ENCODE data around the gene LCE6A. TPM values are rescaled to one million over a fixed set of nuclear protein-coding genes. Genes with fewer than 3 reads are reported as not detected.
A peak's percentile ranks its signal among the peaks of the same experiment; 100 is the strongest.

The LCE6A gene
- total and polyA plus RNA-seq, 4 donors = not detected

DNA sequence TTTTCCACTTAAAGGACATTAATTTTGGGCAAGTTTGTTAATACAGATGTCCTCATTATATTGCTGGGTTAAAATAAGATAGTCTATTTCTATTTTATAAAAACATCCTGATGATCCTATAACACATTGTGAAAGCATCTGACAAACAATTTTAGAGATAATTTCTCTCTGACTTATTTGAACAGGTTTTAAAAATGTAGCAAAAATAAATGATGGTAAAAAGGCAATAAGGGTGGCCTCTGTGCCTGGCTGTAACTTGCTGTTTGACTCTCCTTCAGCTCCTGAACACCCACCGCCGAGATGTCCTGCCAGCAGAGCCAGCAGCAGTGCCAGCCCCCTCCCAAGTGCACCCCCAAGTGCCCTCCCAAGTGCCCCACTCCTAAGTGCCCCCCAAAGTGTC lies 15.5 kb upstream of the LCE6A start, which contains the start of gene LCE1A:
LCE1A (plus strand) TSS at position 301 of the 400 bp plus-strand sequence; CDS start at position 301, 0 bp downstream.
- H3K4me1 ChIP-seq (ENCODE audit: control insufficient read depth, insufficient read depth, low read length) = no peaks in the 10 kb centered on the region
- no peak within 1 kb of the TSS for H3K27ac ChIP-seq (ENCODE audit: low read depth, low read length)
- H3K27me3 ChIP-seq (ENCODE audit: control insufficient read depth, insufficient read depth, low read length) = no peaks in the 10 kb centered on the region
- no peaks in the 10 kb centered on the region for H3K36me3 ChIP-seq (ENCODE audit: control insufficient read depth, insufficient read depth, low read length)
- H3K4me3 ChIP-seq (ENCODE audit: low read depth, low read length) = no peak within 1 kb of the TSS
- 82% methylated on average over 2 of the region's 2 CpGs for WGBS (ENCODE audit: insufficient coverage)
- DNase-seq (ENCODE audit: low read depth in 4 of 6, low spot score in 6 of 6) = no peak
- H3K9me3 ChIP-seq (ENCODE audit: control insufficient read depth, insufficient read depth, low read length) = no peaks in the 10 kb centered on the region

DNA sequence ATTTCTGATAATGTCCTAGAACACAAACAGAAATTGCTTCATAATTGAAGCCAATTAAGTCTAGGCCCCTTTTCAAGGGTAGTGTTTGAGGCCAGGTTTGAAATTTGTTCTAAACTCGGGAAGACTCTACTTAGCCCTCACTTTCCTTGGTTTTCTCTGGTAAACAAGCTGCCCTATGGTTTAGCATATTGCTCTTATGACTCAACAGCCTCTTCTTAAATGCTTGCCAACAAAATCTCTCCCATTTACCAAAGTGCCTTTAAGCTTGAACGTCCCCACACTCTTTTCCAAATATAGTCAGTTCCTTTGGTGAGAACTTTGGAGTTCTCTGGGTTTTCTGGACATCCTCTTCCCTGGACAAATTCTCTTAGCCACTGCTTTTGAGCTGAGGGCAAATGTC lies 5.8 kb upstream of the LCE6A start:
- H3K27me3 ChIP-seq (ENCODE audit: control insufficient read depth, insufficient read depth, low read length) = no peaks in the 10 kb centered on the region
- no peaks in the 10 kb centered on the region for H3K9me3 ChIP-seq (ENCODE audit: control insufficient read depth, insufficient read depth, low read length)
- no peaks in the 10 kb centered on the region for H3K4me1 ChIP-seq (ENCODE audit: control insufficient read depth, insufficient read depth, low read length)
- no CpG with 5 or more reads among the region's 2 CpGs for WGBS (ENCODE audit: insufficient coverage)
- H3K4me3 ChIP-seq (ENCODE audit: low read depth, low read length) = no peak overlapping the region
- no peak for DNase-seq (ENCODE audit: low read depth in 4 of 6, low spot score in 6 of 6)
- H3K36me3 ChIP-seq (ENCODE audit: control insufficient read depth, insufficient read depth, low read length) = no peaks in the 10 kb centered on the region
- H3K27ac ChIP-seq (ENCODE audit: low read depth, low read length) = no peak overlapping the region

DNA sequence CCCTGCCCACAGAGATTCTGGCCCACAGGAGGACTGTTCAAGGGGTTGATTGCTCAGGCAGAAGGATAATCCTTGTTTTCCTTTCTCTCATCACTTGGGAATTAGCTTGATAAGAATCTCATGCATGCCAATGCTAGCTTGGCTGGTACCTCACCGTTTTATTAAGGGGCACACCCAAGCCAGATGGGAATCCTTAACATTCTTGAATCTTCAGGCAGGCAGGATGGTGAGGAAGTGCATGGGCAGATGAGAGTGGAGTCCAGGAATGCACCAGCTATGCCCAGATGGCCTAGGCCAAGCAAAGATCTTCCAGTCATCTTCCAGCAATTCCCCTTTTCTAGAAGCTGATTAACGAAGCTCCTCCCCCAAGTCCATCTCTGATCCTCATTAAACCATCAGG lies 13.0 kb downstream of the LCE6A start:
- Histone ChIP-seq H3K36me3 (ENCODE audit: control insufficient read depth, insufficient read depth, low read length) (no peaks in the 10 kb centered on the region), H3K27ac (ENCODE audit: low read depth, low read length) (no peak overlapping the region), H3K4me3 (ENCODE audit: low read depth, low read length) (no peak overlapping the region), H3K27me3 (ENCODE audit: control insufficient read depth, insufficient read depth, low read length) (no peaks in the 10 kb centered on the region), H3K9me3 (ENCODE audit: control insufficient read depth, insufficient read depth, low read length) (no peaks in the 10 kb centered on the region), H3K4me1 (ENCODE audit: control insufficient read depth, insufficient read depth, low read length) (no peaks in the 10 kb centered on the region)
- 60% methylated on average over 2 of the region's 2 CpGs for WGBS (ENCODE audit: insufficient coverage)
- DNase-seq (ENCODE audit: low read depth in 4 of 6, low spot score in 6 of 6) = no peak

DNA sequence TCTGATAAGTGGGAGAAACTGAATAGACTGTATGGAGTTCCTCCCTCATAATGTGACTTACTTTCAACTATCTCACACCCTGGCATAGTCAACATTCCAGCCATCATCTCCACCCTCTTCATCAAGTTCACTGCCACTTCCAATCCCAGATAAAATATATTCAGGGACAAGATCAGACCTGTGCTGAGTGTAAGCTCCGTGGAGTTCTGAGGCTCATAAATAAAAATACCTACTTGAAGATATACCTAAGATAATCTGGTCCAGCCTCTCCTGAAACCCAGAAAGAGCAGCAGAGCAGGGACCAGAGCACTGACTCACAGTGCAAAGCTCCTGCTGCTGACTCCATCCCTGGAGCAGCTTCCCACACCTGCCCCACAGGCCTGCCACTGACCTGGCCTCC lies 15.4 kb downstream of the LCE6A start:
- no CpG with 5 or more reads among the region's 1 CpG for WGBS (ENCODE audit: insufficient coverage)
- Histone ChIP-seq H3K4me3 (ENCODE audit: low read depth, low read length) (no peak overlapping the region), H3K4me1 (ENCODE audit: control insufficient read depth, insufficient read depth, low read length) (no peaks in the 10 kb centered on the region), H3K27ac (ENCODE audit: low read depth, low read length) (no peak overlapping the region), H3K36me3 (ENCODE audit: control insufficient read depth, insufficient read depth, low read length) (no peaks in the 10 kb centered on the region), H3K27me3 (ENCODE audit: control insufficient read depth, insufficient read depth, low read length) (no peaks in the 10 kb centered on the region), H3K9me3 (ENCODE audit: control insufficient read depth, insufficient read depth, low read length) (no peaks in the 10 kb centered on the region)
- DNase-seq (ENCODE audit: low read depth in 4 of 6, low spot score in 6 of 6) = no peak

DNA sequence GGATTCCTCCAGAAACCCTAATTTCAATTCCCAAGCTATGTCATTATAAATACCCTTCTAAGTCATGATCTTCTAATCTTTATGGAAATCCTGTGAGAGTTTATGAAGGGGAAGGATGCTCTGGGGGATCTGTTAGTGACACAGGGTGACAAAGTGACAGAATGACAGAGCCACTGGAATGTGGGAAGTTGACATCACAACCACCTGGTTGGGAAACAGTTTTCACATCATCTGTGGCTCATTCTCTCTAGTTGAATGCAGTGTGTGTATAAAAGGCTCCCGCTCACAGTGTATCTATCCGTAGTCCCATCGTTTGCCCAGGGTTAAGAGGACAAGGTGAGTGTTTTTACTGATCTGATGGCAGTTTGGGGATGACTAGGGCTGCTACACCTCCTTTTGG lies 17.0 kb downstream of the LCE6A start, which contains the start of gene LCE7A:
LCE7A (plus strand) TSS at position 301 of the 400 bp plus-strand sequence. CDS start 702 bp downstream, outside the sequence.
- no peaks in the 10 kb centered on the region for H3K27me3 ChIP-seq (ENCODE audit: control insufficient read depth, insufficient read depth, low read length)
- H3K4me1 ChIP-seq (ENCODE audit: control insufficient read depth, insufficient read depth, low read length) = no peaks in the 10 kb centered on the region
- H3K36me3 ChIP-seq (ENCODE audit: control insufficient read depth, insufficient read depth, low read length) = no peaks in the 10 kb centered on the region
- H3K9me3 ChIP-seq (ENCODE audit: control insufficient read depth, insufficient read depth, low read length) = no peaks in the 10 kb centered on the region
- H3K27ac ChIP-seq (ENCODE audit: low read depth, low read length) = no peak within 1 kb of the TSS
- no peak for DNase-seq (ENCODE audit: low read depth in 4 of 6, low spot score in 6 of 6)
- 93% methylated on average over 3 of the region's 3 CpGs for WGBS (ENCODE audit: insufficient coverage)
- H3K4me3 ChIP-seq (ENCODE audit: low read depth, low read length) = no peak within 1 kb of the TSS

DNA sequence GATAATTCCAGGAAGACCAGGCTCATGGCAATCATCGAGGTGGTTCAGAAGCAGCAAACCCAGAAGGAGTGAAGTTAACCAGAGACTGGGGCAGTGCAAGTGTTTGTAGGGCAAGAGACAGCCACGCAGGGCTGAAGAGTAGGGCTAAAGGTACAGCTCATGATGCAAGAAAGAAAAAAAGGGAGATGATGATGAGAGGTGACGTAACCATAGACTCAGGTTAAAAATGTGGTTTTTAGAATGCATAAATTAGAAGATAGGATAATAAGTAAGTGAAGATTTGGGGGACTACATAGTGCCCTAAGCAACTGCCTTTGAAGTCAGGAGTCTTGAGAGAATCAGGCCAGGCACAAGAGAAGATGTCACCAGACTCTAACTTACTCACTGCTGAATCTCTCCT lies 17.5 kb downstream of the LCE6A start:
- DNase-seq (ENCODE audit: low read depth in 4 of 6, low spot score in 6 of 6) = no peak
- Histone ChIP-seq H3K9me3 (ENCODE audit: control insufficient read depth, insufficient read depth, low read length) (no peaks in the 10 kb centered on the region), H3K27ac (ENCODE audit: low read depth, low read length) (no peak overlapping the region), H3K36me3 (ENCODE audit: control insufficient read depth, insufficient read depth, low read length) (no peaks in the 10 kb centered on the region), H3K4me1 (ENCODE audit: control insufficient read depth, insufficient read depth, low read length) (no peaks in the 10 kb centered on the region), H3K4me3 (ENCODE audit: low read depth, low read length) (no peak overlapping the region), H3K27me3 (ENCODE audit: control insufficient read depth, insufficient read depth, low read length) (no peaks in the 10 kb centered on the region)
- WGBS (ENCODE audit: insufficient coverage) = 80% methylated on average over 3 of the region's 3 CpGs

DNA sequence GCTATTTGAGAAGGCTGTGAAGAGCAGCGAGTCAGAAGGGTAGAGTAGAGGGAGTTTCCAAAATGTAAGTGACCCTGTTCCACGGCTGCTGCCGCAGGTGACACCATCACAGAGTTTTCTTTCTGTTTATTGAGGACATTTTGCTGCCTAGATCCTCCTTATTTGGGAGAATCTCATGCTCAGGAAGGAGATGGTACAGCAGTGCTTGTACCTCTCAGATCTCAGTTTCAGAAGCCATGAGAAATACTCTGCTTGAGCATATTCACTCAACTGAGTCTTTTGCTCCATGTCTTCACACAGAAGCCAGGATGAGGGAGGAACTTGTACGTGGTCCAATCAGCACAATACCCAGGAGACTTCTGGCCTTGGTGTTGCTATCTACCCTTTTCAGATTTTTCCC lies 18.7 kb downstream of the LCE6A start:
- H3K27me3 ChIP-seq (ENCODE audit: control insufficient read depth, insufficient read depth, low read length) = no peaks in the 10 kb centered on the region

DNA sequence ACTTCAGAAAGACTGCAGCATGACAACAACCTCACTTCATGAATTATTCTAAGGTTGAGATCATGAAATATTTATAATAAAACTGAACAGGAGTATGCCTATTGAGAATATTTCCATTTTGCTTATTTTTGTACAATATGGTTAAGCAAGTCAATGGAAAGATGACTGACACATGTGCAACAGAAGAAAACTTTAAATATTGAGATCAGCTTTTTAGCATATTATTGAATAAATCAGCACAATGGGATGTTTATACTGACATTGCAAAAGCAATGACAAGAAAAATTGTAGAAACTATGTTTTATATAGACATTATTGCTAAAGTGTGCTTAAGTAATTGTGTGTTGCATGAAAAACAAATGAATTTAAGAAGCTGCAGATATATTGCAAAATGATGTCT lies 21.8 kb downstream of the LCE6A start:
- Histone ChIP-seq H3K9me3 (ENCODE audit: control insufficient read depth, insufficient read depth, low read length) (no peaks in the 10 kb centered on the region), H3K27me3 (ENCODE audit: control insufficient read depth, insufficient read depth, low read length) (no peaks in the 10 kb centered on the region), H3K36me3 (ENCODE audit: control insufficient read depth, insufficient read depth, low read length) (no peaks in the 10 kb centered on the region), H3K4me1 (ENCODE audit: control insufficient read depth, insufficient read depth, low read length) (no peaks in the 10 kb centered on the region), H3K27ac (ENCODE audit: low read depth, low read length) (no peak overlapping the region), H3K4me3 (ENCODE audit: low read depth, low read length) (no peak overlapping the region)
- no peak for DNase-seq (ENCODE audit: low read depth in 4 of 6, low spot score in 6 of 6)

More for the DNA sequence above, 18.7 kb downstream of the LCE6A start:
- Histone ChIP-seq H3K36me3 (ENCODE audit: control insufficient read depth, insufficient read depth, low read length) (no peaks in the 10 kb centered on the region), H3K9me3 (ENCODE audit: control insufficient read depth, insufficient read depth, low read length) (no peaks in the 10 kb centered on the region), H3K27ac (ENCODE audit: low read depth, low read length) (no peak overlapping the region), H3K4me3 (ENCODE audit: low read depth, low read length) (no peak overlapping the region), H3K4me1 (ENCODE audit: control insufficient read depth, insufficient read depth, low read length) (no peaks in the 10 kb centered on the region)
- DNase-seq (ENCODE audit: low read depth in 4 of 6, low spot score in 6 of 6) = no peak
- 76% methylated on average over 3 of the region's 4 CpGs for WGBS (ENCODE audit: insufficient coverage)

DNA sequence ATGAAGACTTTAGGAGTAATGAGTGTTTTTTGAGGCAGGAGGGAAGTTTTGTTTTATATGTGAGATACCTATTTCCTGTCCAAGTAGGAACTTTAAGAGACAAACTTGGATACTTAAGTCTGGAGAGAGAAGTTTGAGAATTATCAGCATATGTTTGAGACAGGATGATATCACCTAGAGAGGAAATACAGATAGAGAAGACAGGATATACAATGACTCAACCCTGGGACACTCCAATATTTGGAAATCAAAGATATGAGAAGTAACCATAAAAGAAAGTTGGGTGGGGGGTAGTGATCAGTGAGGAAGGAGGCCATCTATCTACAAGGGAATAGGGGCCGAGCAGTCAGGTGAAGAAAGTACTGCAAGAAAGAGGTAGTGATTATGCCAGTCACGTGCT lies 23.7 kb downstream of the LCE6A start:
- no peaks in the 10 kb centered on the region for H3K27me3 ChIP-seq (ENCODE audit: control insufficient read depth, insufficient read depth, low read length)
- no peaks in the 10 kb centered on the region for H3K9me3 ChIP-seq (ENCODE audit: control insufficient read depth, insufficient read depth, low read length)
- no peaks in the 10 kb centered on the region for H3K4me1 ChIP-seq (ENCODE audit: control insufficient read depth, insufficient read depth, low read length)
- WGBS (ENCODE audit: insufficient coverage) = 83% methylated on average over 1 of the region's 2 CpGs
- no peaks in the 10 kb centered on the region for H3K36me3 ChIP-seq (ENCODE audit: control insufficient read depth, insufficient read depth, low read length)
- H3K4me3 ChIP-seq (ENCODE audit: low read depth, low read length) = no peak overlapping the region
- H3K27ac ChIP-seq (ENCODE audit: low read depth, low read length) = no peak overlapping the region
- no peak for DNase-seq (ENCODE audit: low read depth in 4 of 6, low spot score in 6 of 6)

DNA sequence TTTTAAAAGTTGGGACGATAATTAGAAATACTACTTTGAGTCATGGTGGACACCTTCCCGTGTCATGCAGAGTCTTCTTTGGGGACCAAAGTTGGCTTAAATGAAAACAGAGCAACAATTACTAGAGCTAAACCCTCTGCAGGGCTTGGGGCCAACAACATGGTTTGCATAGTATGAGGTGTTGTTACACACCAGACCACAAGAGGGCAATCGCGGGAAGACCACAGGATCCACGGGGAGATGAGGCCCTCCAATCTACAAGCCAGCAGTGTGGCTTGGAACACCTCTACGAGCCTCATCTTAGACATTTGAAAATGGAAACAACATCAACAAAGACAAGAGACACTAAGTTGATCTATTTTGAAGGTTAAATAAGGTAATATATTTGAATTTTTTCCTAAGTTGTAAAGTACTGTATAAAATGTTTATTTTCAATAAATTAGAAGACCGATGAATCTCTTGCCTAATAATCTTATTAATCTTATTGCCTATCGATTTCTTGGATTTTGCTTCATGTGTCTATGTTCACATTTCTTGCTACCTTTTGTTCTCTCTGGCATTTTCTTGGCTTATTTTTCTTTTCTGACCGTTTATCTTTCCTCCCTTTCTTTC lies 27.3 kb downstream of the LCE6A start:
- Histone ChIP-seq H3K4me1 (ENCODE audit: control insufficient read depth, insufficient read depth, low read length) (no peaks in the 10 kb centered on the region), H3K27ac (ENCODE audit: low read depth, low read length) (no peak overlapping the region), H3K27me3 (ENCODE audit: control insufficient read depth, insufficient read depth, low read length) (no peaks in the 10 kb centered on the region), H3K4me3 (ENCODE audit: low read depth, low read length) (no peak overlapping the region), H3K9me3 (ENCODE audit: control insufficient read depth, insufficient read depth, low read length) (no peaks in the 10 kb centered on the region), H3K36me3 (ENCODE audit: control insufficient read depth, insufficient read depth, low read length) (no peaks in the 10 kb centered on the region)
- DNase-seq (ENCODE audit: low read depth in 4 of 6, low spot score in 6 of 6) = peak; percentile 10 to 79 (median 23)
- 62% methylated on average over 3 of the region's 9 CpGs for WGBS (ENCODE audit: insufficient coverage)

All from spinal cord (tissue), 10 donors.